Measurements from ENCODE around the gene TMEM163.

GRCh38 chr2:134602666-134603065 is 116.1 kb downstream of the TMEM163 start:
- no peak for TF ChIP-seq POLR2A (IDR thresholded peaks at IDR 0.05)
- TF ChIP-seq CTCF (IDR thresholded peaks at IDR 0.05): no peak
- TF ChIP-seq POLR2AphosphoS5 (IDR thresholded peaks at IDR 0.05): no peak
- no peak for TF ChIP-seq EP300 (IDR thresholded peaks at IDR 0.05)
